NCI-H2196 (cell line): ENCODE results near the gene OBP2B.
A peak's percentile ranks its signal among the peaks of the same experiment; 100 is the strongest.
"Not testable (repeated sequence)": the region's sequence is repeated elsewhere in the genome, so short reads cannot be mapped to it uniquely, and the experiment has no call there.

Experiments
- DNase-seq: peaks from one replicate; lab custom pipeline; 2025; ENCODE audit not compliant: unreplicated experiment; lab: John Stamatoyannopoulos, UW

The OBP2B gene, protein sequence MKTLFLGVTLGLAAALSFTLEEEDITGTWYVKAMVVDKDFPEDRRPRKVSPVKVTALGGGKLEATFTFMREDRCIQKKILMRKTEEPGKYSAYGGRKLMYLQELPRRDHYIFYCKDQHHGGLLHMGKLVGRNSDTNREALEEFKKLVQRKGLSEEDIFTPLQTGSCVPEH

DNA sequence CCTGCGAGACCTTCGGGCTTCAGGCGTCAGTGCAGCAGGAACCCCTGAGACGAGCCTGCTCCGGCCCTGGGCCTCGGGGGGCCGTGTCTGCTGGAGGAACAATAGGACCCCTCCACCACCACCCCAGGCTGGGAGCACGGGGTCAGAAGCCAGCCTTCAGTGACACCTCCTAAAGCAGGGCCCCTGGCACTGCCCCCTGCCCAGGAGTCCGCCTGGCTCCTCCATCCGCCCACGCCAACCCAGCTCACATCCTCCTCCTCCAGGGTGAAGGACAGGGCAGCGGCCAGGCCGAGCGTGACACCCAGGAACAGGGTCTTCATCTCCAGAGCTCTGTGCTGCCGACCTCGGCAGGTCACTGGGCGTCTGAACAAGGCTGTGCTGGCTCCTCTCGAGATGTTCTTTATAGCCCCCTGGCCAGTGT, at the start of gene OBP2B:
Gene OBP2B, minus strand, starts transcription at position 371 of the 421 bp plus-strand sequence. Its CDS starts 51 bp downstream, at position 320.
- not testable (repeated sequence) for DNase-seq

DNA sequence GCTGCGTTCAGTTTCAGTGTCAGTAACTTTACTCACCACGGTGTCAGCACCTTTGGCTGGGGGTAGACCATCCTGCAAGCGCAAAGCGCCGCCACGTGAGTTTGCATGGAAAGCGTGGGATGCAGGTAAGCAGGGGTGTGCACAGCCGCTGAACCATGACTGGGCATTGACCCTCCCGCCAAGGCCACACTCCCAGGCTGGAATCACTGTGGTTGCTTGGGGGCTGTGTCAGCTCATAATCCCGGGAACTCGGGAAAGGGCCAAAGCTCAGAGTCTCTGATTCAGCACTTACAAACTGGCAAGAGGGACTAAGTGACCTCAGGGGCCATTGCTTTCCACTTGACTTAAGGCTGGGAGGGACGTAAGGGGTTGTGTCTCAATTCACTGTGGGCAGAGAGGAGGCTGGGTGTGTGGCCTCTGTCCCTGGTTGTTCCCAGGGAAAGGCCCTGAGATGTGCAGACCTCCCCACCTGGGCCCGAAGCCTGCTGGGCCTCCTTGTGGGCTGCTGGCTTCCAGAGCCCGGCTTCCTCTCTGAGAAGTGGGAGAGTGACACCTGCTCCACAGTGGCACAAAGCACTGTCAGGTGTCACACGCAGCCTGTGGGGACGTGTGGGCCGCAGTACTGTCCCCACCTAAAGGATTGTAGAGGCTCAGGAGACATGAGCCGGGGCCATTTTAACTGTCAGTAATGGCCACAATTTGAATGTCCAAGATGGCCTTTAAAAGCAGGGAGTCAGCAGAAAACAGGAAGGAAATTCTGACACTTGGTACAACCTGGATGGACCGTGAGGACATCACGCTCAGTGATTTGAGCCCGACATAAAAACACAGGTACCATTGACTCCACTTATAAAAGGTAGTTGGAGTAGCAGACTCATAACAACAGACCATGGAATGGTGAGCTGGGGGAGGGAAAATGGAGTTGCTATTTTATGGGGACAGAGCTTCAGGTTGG, 49.3 kb upstream of the OBP2B start:
- DNase-seq, result no peak

DNA sequence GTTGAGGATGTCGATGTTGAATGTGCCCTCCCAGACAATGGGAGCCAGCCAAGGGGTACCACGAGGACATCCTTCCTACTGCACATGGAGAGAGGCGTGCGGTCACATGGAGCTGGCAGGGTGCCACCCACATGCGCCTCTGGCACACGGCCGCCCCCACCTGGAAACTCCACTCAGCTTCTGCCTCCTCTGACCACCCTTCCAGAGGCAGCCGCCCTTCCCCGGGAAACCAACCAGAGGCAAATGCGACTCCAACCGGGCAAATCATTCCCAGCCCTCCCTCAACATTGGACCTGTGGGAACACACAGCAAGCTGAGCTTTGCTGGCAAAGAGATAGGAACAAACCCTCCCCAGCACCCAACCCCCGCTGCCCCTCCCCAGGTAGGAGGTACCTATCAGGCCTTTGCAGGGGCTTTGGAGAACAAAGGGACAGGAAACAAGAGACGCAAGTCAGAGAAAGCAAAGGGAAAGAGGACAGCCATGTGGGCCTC, 48.5 kb upstream of the OBP2B start:
- no peak for DNase-seq

DNA sequence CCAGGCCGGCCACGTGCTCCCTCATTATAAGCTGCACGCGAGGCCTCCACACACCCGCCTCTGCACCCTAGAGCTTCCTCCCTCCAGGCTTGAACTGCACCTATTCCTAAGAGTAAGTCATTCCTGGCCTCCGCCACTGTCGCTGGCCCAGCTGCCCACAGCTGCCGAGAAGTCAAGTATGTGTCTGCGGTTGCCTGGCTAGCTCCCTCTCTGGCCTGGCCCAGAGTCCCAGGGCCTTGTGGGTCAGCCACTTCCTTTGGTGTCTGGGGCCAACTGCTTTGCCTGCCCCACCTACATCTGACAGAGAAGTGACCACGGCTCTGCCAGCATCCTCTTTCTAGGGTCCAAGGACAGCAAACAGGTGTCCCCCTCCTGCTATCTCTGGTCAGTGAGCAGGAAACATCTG, 47.6 kb upstream of the OBP2B start:
- no peak for DNase-seq

DNA sequence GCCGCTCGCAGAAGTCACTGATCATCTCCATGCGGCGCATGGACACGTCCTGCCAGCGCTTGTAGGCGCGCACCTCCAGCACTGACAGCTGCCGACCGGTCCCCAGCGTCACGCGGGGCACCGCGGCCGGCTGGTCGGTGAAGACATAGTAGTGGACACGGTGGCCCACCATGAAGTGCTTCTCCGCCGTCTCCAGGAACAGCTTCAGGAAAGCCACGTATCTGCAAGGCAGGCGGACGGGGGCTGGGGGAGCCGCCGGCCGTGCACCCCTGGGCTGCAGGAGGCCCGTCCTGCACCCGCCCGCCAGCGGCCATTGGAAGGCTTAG, 47.0 kb upstream of the OBP2B start:
- no peak for DNase-seq

DNA sequence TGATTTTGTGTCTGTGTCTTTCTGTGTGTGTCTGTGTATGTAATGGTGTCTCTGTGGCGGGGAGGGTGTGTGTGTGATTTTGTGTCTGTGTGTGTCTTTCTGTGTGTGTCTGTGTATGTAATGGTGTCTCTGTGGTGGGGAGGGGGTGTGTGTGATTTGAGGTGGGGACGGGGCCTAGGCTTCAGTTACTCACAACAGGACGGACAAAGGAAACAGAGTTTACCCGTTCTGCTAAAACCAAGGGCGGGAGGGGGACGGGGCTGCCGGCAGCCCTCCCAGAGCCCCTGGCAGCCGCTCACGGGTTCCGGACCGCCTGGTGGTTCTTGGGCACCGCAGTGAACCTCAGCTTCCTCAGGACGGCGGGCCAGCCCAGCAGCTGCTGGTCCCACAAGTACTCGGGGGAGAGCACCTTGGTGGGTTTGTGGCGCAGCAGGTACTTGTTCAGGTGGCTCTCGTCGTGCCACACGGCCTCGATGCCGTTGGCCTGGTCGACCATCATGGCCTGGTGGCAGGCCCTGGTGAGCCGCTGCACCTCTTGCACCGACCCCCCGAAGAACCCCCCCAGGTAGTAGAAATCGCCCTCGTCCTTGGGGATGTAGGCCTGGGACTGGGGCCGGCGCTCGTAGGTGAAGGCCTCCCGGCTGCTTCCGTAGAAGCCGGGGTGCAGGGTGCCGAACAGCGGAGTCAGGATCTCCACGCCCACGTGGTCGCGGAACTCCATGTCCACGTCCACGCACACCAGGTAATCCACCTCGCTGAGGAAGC, 46.5 kb upstream of the OBP2B start:
- DNase-seq, result no peak

DNA sequence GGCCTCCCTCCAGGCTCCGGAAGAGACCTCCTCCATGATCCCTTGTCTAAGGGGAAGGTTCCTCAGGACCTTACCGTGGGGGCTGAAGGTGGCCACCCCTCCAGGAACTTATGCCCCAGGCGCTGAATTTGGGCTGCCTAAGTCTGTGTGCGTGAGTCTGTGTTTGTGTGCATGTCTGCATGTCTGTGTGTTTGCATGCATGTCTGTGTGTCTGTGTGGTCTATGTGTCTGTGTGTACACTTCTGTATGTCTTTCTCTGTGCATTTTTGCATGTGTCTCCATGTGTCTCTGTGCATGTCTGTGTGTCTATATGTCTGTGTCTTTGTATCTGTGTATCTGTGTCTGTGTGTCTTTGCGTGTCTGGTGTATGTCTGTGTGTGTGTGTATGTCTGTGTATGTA, 45.4 kb upstream of the OBP2B start:
- DNase-seq, result no peak

DNA sequence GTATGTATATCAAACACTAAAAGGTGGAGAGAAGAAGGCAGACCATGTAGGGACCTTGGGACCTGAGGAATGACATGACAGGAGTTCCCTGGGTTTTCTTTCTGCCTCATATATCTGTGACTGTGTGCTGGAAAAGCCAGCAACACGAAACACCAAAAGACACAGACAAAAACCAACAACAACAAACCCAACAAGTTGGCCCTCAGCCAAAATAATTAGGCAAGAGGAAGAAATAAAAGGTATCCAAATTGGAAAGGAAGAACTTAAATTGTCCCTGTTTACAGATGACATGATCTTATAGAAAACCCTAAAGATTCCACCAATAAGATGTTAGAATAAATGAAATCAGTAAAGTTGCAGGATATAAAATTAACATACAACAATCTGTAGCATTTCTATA, 44.2 kb upstream of the OBP2B start:
- DNase-seq, result no peak

DNA sequence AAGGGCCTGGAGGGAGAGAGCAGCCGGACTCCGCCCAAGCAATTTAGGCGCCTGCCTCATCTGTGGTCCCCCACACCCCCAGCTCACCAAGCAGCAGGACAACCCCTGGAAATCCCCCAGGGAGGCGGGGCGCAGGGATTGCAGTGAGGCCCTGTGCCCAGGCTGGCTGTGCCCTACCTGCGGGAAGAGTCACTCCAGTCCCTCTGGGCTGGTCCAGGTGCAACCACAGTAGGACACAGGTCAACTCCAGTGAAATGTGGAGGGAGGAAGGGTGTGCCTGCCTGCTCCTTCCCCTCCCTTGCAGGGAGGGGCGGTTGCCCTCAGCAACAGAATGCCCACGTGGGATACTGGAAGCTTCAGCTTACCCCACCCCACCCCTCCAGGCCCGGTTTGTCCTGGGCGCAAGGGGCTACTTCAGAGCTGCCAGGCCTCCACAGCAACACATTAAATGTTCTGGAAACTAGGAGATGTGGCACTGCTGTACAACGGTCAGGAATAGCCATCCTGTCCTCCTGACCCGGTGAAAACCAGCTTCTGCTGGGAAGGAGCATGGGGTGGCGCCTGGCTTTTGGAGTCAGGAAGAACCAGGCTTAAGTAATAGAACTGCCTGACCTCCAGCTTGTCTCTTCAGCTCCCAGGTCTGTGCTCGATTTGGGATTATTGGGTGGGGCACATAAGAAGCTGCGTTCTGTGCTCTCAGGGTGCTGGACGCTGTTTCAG, 43.4 kb upstream of the OBP2B start:
- peak; percentile 31 for DNase-seq

DNA sequence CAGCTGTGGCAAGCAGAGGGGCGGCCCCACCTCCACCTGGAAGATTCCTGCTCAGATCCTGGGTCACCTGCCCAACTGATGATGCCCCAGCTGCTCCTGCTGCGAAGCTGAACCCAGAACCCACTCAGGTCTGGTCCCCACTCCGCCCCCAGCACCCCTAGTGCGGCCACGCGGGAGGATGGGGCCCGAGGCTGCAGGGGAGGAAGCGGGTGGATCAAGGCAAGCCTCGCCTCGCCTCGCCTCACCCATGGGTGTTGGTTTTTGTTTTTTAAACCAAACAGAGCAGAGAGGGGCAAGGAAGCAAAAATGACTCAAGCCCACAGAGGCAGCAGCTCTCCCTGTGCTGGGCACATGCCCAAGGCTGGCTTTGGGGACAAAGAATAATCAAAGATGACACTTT, 42.7 kb upstream of the OBP2B start:
- no peak for DNase-seq

DNA sequence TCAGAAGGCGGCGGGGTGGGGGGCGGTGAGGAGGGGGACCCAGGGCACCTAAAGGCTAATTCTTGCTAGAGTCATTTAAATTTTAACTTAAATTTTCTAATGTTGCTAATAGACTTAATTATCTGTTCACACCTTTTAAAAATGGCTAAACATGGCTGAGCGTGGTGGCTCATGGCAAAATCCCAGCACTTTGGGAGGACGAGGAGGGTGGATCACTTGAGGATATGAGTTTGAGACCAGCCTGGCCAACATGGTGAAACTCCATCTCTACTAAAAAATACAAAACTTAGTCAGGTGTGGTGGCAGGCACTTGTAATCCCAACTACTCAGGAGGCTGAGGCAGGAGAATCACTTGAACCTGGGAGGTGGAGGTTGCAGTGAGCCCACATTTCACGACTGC, 42.2 kb upstream of the OBP2B start:
- not testable (repeated sequence) for DNase-seq

DNA sequence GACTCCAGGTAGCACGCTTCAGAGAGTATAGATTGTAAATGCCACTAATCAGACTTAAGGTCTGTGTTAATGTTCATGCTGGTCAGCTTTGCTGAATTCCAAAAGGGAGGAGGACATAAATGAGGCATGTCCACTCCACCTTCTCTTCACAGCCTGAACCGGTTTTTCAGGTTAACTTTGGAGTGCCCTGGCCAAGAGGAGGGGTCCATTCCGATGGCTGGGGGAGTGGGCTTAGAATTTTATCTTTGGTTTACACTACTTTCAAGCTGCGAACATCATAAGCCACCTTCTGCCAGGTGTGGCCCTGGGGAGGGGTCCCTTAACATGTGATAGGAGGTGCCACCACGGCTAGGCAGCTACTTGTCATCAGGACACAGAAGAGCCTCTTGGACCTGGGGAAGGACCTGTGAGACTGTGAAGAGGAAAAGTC, 41.7 kb upstream of the OBP2B start:
- peak; percentile 43 for DNase-seq

DNA sequence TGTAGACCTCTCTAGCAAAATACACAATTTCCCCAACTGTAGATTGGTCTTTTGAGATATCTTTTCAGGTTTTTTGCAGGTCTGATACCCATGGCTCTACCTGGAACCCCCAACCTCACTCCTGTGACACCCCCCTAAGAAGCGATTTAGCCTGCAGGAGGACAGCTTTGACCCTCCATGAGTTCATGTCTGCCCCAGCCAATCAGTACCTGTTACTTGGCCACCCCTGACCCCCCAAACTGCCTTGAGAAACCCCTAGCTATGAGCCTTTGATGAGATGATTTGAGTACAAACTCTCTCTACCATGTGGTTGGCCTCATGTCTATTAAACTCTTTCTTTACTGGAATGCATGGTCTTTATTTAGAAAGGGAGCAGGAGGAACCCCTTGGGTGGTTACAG, 40.3 kb upstream of the OBP2B start:
- no peak for DNase-seq

DNA sequence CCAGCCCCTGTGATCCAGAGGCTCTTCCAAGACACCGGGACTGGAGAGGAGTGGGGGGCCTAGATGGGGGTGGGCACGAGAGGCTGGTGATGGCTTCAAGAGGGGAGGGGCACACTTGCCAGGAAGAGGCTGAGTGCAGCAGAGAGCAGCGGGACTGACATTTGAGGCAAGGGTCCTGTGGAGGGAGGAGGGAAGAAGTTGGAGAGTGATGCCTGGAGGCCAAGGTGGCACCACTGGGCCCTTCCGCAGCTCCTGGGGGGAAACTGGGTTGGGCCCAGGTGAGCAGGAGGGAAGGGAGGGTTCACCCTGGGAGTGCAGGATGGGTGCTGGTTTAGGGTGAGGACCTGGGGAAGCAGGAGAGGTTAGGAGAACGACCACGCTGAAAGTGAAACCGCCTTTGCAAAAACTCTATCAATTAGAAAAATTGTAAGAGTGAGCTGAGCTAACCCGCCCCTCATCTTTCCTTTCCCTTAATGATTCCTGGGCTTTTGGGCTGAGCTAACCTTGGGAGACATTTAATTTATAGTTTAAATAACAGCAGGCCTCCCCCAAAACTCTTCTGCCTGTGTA, 39.8 kb upstream of the OBP2B start:
- DNase-seq, result no peak

DNA sequence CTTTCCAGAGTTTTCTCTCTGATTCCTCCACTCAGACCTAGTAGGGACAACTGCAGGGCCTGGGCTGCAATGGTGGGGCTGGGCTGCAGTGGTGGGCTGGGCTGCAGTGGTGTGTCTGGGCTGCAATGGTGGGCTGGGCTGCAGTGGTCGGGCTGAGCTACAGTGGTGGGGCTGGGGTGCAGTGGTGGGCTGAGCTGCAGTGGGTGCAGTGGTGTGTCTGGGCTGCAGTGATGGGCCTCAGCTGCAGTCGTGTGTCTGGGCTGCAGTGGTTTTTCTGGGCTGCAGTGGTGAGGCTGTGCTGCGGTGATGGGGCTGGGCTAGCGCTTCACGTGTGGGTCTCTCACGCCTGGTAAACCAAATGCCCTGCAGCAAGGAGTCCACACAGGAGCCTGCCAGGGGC, 38.6 kb upstream of the OBP2B start:
- DNase-seq, result no peak

DNA sequence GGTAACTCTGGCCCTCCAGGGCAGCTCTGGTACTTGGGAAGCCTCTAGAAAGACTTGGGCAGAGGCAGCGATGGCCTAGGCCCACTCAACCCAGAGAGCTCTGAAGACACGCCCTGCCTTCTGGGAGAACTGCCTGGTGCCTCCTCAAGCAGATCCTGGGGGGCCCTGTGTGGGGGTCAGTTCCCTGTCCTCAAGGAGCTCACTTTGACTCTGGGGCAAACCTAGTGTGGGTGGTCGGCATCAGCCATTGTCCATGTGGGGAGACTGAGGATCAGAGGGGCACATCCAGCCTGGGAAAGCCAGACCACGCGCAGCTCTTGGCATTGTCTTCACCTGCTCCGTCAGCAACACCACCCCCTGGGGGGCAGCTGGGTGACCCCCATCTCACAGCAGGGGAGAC, 37.9 kb upstream of the OBP2B start:
- no peak for DNase-seq

DNA sequence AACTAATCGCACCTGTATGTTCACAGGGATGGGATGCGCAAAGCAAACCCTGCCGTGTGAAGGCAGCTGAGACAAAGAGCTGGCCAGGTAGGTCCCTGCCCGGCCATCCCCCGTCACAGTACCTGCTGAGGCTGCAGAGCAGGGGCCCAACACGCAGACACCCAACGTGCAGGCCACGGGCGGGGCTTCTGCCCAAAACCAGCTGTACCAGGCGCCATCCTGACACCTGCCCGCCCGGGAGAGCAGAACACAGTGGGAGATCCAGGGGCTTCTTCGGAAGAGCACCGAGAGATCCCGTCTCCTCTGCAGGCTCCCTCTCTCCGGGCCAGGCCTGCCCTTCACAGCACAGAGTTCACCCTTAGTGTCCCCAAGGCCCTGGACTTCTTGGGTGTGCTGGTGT, 37.5 kb upstream of the OBP2B start:
- DNase-seq, result no peak

DNA sequence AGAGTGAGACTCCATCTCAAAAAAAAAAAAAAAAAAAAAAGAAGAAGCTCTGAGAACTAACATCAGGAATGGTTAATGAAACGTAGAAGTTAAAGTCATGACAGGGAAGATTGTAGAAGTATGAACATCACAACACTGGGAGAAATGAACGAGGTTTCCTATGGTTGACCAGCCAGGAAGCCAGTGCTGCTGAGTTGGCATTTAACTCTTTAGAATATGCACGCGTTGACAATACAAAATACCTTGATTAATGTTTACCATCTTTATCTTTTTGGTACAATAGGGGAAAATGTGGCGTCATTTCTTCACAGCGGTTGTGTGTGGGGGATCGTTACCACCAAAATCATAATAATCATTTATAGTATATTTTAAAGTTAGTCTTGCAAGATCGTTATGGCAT, 33.9 kb upstream of the OBP2B start:
- DNase-seq, result no peak

DNA sequence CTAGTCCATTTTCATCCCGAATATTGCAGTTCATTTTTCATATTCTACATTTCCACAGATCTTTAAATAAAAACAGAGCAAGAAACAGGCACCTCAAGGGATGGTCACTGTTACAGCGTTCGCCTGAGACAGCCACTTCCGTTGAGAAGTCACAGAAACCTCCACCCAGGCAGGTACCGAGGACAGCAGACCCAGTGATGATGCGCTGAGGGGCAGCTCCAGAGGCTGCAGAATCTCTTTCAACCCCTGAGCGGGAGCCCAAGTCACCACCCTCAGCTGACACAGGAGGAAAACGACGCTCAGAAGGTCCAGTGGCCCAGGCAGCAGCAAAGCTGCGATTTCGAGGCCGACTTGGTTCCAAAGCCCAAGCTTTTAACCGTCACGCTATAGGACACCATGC, 33.2 kb upstream of the OBP2B start:
- DNase-seq, result no peak

DNA sequence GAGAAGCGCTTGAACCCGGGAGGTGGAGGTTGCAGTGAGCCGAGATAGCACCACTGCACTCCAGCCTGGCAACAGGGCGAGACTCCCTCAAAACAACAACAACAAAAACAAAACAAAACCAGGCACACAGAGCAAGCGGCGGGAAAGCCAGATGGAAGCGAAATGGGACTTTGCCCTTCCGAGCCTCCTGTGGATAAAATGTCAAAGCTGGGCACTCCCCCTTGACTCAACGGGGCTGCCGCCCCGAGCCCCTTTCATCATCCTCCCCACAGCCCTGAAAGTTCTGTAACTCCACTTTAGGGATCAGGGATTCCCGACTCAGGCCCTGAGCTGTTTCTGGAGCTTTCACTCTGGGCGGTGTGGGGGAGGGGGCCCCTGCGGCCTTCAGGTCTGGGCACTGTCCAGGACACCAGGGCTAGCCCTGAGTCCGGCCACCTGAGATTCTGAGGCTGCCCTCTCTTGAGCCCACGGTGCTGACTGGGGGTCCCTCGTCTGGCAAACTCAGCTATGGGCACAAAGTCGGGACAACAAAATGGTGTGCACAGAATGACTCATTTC, 30.6 kb upstream of the OBP2B start:
- no peak for DNase-seq
